ENCODE measurements around the gene PELI1.
"Not testable (repeated sequence)": the region's sequence is repeated elsewhere in the genome, so short reads cannot be mapped to it uniquely, and the experiment has no call there.

The PELI1 gene

DNA sequence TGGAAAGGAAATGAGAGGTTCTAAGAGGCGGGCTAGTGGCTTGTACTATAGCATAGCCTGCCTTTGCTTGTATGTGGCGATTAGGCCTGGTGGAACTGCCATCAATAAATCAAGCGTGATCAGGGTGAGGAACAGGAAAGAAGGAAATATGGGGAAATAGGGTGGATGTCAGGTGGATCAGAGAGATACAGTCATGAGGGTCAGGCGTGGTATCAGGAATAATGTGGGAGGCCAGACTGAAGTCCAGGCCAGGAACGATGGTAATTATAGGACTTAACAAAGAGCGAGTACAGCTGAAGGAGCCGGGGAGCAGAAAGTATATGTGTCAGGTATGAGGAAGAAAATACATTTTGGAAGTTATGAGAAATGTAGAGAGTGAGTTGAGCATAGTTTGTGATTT lies 67.4 kb downstream of the PELI1 start:
- H3K27me3 Mint-ChIP-seq (ENCODE audit: low read depth): peaks cover 15% of the 10 kb centered on the region
- not testable (repeated sequence) for H3K36me3 Mint-ChIP-seq (ENCODE audit: low read depth); H3K27ac Mint-ChIP-seq; H3K9me3 Mint-ChIP-seq; H3K4me1 Mint-ChIP-seq (ENCODE audit: low read depth); DNase-seq (ENCODE audit: low spot score); H3K4me3 Mint-ChIP-seq

DNA sequence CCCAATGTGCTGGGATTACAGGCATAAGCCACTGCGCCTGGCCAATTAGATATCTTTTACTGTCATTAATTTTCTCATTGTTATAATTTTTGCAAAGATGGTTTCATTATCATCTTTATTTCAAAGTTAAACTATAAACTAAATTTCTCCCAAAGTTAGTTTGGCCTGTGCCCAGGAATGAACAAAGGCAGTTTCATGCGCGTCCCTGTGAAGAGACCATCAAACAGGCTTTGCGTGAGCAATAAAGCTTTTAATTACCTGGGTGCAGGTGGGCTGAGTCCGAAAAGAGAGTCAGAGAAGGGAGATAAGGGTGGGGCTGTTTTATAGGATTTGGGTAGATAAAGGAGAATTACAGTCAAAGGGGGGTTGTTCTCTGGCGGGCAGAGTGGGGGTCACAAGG lies 69.6 kb downstream of the PELI1 start:
- not testable (repeated sequence) for H3K36me3 Mint-ChIP-seq (ENCODE audit: low read depth); H3K9me3 Mint-ChIP-seq; H3K27me3 Mint-ChIP-seq (ENCODE audit: low read depth); H3K4me3 Mint-ChIP-seq; H3K27ac Mint-ChIP-seq; H3K4me1 Mint-ChIP-seq (ENCODE audit: low read depth); DNase-seq (ENCODE audit: low spot score)

DNA sequence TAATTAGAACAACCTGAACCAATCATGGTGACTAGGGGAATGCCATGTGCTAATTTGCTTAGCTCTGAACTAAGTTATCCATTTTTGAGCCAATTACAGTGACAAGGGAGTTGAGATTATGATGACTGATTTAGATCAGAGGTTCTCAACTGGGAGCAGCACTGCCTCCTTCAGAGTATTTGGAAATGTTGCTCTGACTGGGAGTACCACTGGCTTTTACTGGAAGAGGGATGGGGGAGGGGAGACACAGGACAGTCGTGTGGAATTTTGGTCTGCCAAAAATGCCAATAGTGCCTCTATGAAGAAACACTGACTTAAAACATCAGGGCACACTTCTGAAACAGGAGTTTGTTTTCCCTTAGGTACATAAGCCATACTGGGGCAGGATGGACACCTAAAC lies 76.9 kb downstream of the PELI1 start:
- peaks cover 18% of the 10 kb centered on the region for H3K4me1 Mint-ChIP-seq (ENCODE audit: low read depth)
- H3K4me3 Mint-ChIP-seq: no peak overlapping the region
- no peak for DNase-seq (ENCODE audit: low spot score)
- no peaks in the 10 kb centered on the region for H3K36me3 Mint-ChIP-seq (ENCODE audit: low read depth)
- no peaks in the 10 kb centered on the region for H3K27me3 Mint-ChIP-seq (ENCODE audit: low read depth)
- no peak overlapping the region for H3K27ac Mint-ChIP-seq
- H3K9me3 Mint-ChIP-seq: no peaks in the 10 kb centered on the region

GRCh38 chr2:64065516-64065915 lies 78.7 kb downstream of the PELI1 start:
- Mint-ChIP-seq H3K27ac (no peak overlapping the region), H3K36me3 (ENCODE audit: low read depth) (no peaks in the 10 kb centered on the region), H3K4me3 (no peak overlapping the region), H3K4me1 (ENCODE audit: low read depth) (peaks cover 21% of the 10 kb centered on the region), H3K27me3 (ENCODE audit: low read depth) (no peaks in the 10 kb centered on the region), H3K9me3 (no peaks in the 10 kb centered on the region)
- no peak for DNase-seq (ENCODE audit: low spot score)

DNA sequence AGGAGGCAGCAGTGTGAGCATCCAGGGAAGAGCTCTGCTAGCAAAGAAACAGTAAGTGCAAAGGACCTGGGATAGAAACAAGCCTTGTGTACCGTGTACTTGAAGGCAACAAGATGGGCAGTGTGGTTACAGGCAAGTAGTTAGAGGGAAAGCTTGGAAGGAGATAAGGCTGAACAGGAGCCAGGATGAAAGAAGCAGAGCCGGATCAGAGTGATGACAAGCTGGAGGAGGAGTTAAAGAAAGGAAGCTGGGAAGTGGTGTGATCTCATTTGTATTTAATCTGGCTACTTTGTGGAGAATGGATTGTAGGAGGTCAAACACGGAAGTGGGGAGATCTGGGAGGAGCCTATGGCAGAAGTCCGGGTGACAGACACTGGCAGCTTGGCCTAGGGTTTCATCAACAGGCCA lies 80.3 kb downstream of the PELI1 start:
- DNase-seq (ENCODE audit: low spot score): no peak
- no peaks in the 10 kb centered on the region for H3K36me3 Mint-ChIP-seq (ENCODE audit: low read depth)
- peak overlapping the region; percentile 1 for H3K4me3 Mint-ChIP-seq
- no peaks in the 10 kb centered on the region for H3K9me3 Mint-ChIP-seq
- no peak overlapping the region for H3K27ac Mint-ChIP-seq
- H3K4me1 Mint-ChIP-seq (ENCODE audit: low read depth): peaks cover 21% of the 10 kb centered on the region
- no peaks in the 10 kb centered on the region for H3K27me3 Mint-ChIP-seq (ENCODE audit: low read depth)

GRCh38 chr2:64063454-64063853 lies 80.8 kb downstream of the PELI1 start:
- H3K27me3 Mint-ChIP-seq (ENCODE audit: low read depth): no peaks in the 10 kb centered on the region
- H3K27ac Mint-ChIP-seq: no peak overlapping the region
- no peaks in the 10 kb centered on the region for H3K9me3 Mint-ChIP-seq
- H3K4me3 Mint-ChIP-seq: no peak overlapping the region
- DNase-seq (ENCODE audit: low spot score): no peak
- no peaks in the 10 kb centered on the region for H3K36me3 Mint-ChIP-seq (ENCODE audit: low read depth)
- H3K4me1 Mint-ChIP-seq (ENCODE audit: low read depth): peaks cover 21% of the 10 kb centered on the region

GRCh38 chr2:64062840-64063239 lies 81.4 kb downstream of the PELI1 start:
- DNase-seq (ENCODE audit: low spot score): no peak
- Mint-ChIP-seq H3K36me3 (ENCODE audit: low read depth) (no peaks in the 10 kb centered on the region), H3K9me3 (no peaks in the 10 kb centered on the region), H3K27me3 (ENCODE audit: low read depth) (no peaks in the 10 kb centered on the region), H3K4me1 (ENCODE audit: low read depth) (peaks cover 21% of the 10 kb centered on the region), H3K4me3 (no peak overlapping the region), H3K27ac (no peak overlapping the region)

DNA sequence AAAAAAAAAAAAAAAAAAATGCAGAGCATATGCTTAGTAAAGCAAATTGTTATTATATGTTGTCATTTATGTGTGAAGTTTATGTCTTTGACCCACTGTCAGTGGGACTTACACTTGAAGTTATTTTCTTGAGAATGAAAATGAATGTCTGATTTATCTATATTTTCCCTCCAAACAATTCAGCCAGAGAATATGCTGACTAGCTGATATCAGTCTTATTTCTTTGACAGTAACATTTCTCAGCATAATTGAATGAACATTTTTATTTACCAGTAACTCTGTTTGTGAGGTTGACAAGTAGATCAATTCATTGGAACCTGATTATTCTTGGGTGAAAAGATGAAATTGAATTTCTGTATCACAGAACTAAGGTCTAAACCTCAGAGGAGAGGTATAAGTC lies 85.0 kb downstream of the PELI1 start:
- Mint-ChIP-seq H3K4me3 (no peak overlapping the region), H3K27me3 (ENCODE audit: low read depth) (no peaks in the 10 kb centered on the region), H3K36me3 (ENCODE audit: low read depth) (no peaks in the 10 kb centered on the region), H3K27ac (no peak overlapping the region), H3K4me1 (ENCODE audit: low read depth) (peaks cover 13% of the 10 kb centered on the region), H3K9me3 (no peaks in the 10 kb centered on the region)
- no peak for DNase-seq (ENCODE audit: low spot score)

DNA sequence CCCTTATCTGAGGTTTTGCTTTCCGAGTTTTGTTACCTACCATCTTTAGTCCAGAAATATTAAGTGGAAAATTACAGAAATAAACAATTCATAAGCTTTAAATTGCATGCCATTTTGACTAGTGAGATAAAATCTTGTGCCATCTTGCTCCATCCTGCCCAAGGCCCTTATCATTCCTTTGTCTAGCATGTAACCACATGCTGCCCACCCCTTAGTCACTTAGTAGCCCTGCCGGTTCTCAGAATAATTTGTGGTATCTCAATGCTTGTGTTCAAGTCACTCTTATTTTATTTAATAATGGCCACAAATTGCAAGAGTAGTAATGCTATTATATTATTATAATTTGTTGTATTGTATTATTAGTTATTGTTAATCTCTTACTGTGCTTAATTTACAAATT lies 88.2 kb downstream of the PELI1 start:
- DNase-seq (ENCODE audit: low spot score): no peak
- no peak overlapping the region for H3K4me3 Mint-ChIP-seq
- H3K27ac Mint-ChIP-seq: no peak overlapping the region
- no peaks in the 10 kb centered on the region for H3K36me3 Mint-ChIP-seq (ENCODE audit: low read depth)
- H3K9me3 Mint-ChIP-seq: no peaks in the 10 kb centered on the region
- peaks cover 3% of the 10 kb centered on the region for H3K27me3 Mint-ChIP-seq (ENCODE audit: low read depth)
- peaks cover 17% of the 10 kb centered on the region for H3K4me1 Mint-ChIP-seq (ENCODE audit: low read depth)

DNA sequence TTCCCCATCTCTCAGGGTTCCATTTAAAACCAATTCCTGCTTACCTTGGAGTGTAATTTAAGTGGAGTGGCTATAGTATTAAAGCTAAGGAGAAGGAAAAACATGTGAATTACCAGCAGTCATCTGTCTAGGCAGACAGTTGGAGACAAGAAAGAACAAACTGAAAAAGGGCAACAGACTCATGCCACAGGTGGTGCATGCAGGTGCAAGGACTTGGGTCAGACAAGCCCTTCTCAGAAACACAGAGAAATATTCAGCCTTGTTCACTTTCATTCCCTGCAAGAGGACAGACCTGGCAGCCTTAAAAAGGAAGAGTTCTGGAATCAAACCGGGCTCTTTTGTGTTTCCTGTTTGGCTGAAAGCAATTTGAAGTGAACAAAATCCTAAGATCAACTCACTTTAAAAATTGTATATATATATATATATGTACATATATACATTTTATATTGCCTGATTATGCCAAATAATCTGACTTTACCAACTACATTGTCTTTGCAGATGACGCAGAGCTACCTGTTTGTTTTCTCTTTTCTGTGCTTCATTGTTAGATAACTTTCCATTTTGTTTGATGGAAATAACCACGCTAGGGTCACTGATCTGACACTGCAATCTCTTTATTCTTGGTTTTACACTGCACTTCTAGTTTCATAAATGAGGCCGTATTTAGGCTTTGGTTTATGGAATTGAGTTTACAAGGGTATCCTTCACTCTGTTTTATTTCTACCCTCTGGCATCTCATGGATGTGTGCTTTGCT lies 89.9 kb downstream of the PELI1 start:
- no peak for DNase-seq (ENCODE audit: low spot score)
- H3K27me3 Mint-ChIP-seq (ENCODE audit: low read depth): peaks cover 3% of the 10 kb centered on the region
- H3K4me1 Mint-ChIP-seq (ENCODE audit: low read depth): peaks cover 22% of the 10 kb centered on the region
- no peak overlapping the region for H3K27ac Mint-ChIP-seq
- no peak overlapping the region for H3K4me3 Mint-ChIP-seq
- no peaks in the 10 kb centered on the region for H3K9me3 Mint-ChIP-seq
- no peaks in the 10 kb centered on the region for H3K36me3 Mint-ChIP-seq (ENCODE audit: low read depth)

DNA sequence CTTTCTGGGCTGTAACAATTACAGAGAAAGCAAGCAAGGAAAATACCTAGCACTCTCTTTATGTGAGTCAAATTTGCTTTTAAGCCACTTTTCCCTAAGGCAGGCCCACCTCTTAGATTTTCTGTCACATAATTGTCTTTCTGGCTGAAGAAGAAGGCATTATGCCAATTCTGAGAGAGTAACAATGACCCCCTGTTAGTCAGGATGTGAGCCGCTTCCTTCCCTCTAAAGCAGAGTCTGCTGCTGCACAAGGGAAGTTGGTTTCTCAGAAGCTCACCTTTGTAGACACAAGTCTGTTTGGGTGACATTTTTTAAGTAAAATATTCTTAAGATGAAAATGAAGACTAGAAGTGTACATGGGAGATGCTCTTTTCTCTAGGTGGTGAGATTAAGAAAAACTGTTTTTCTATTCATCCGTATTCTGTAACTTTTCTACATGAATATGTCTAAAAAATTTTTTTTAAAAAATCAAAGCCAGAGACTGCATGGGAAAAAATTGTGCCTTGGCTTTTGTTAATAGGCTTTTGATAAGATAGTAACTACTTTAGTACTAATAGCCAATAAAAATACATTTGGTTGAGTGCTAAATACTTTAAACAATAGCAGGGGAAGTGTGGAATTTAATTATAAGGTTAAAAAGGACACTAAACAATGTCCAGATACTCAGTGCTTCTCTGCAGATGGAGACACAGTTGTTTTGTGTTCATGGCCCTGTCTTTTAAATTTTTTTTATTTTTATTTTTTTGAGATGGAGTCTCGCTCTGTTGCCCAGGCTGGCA lies 91.6 kb downstream of the PELI1 start:
- H3K4me3 Mint-ChIP-seq: no peak overlapping the region

DNA sequence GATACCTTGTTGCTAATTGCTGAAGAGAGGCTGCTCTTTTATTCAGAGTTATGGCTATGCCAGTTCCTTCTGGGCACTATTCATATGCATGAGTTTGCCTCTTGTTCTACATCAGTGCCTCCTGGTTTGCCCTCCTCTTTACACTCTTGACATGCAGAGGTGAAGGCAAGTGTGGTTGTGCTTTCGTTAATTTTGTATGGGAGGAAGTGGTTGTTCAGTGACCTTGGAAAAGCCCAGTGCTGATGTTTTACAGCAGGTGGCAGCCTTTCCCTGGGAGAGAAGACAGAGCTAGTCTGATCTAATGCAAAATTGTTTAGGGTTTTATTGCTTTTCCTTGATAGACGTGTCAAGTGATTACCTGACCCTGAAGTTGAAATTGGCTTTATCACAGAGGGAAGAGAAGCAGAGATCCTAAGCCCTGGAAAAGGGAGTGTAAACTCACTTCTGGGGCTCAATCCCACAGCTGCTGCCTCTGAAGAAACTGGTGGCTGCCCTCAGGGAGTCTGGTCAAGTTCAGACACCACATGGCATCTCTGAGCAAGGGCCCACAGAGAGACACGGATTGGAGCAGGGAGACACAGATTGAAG lies 94.5 kb downstream of the PELI1 start:
- Mint-ChIP-seq H3K36me3 (ENCODE audit: low read depth) (no peaks in the 10 kb centered on the region), H3K27me3 (ENCODE audit: low read depth) (peaks cover 3% of the 10 kb centered on the region), H3K4me1 (ENCODE audit: low read depth) (peaks cover 25% of the 10 kb centered on the region), H3K4me3 (no peak overlapping the region), H3K9me3 (no peaks in the 10 kb centered on the region), H3K27ac (peak overlapping the region; percentile 9)
- peak; percentile 66 for DNase-seq (ENCODE audit: low spot score)

More for the DNA sequence above, 91.6 kb downstream of the PELI1 start:
- Mint-ChIP-seq H3K36me3 (ENCODE audit: low read depth) (no peaks in the 10 kb centered on the region), H3K27me3 (ENCODE audit: low read depth) (peaks cover 3% of the 10 kb centered on the region), H3K27ac (no peak overlapping the region), H3K4me1 (ENCODE audit: low read depth) (peaks cover 24% of the 10 kb centered on the region), H3K9me3 (no peaks in the 10 kb centered on the region)
- DNase-seq (ENCODE audit: low spot score): no peak

- Mint-ChIP-seq H3K9me3 (no peaks in the 10 kb centered on the region), H3K4me3 (no peak overlapping the region)
- DNase-seq (ENCODE audit: low spot score): no peak
Measured at GRCh38 chr2:64045938-64046337, 98.3 kb downstream of the PELI1 start.

More at GRCh38 chr2:64045938-64046337, 98.3 kb downstream of the PELI1 start:
- no peak overlapping the region for H3K27ac Mint-ChIP-seq
- H3K36me3 Mint-ChIP-seq (ENCODE audit: low read depth): no peaks in the 10 kb centered on the region
- peaks cover 2% of the 10 kb centered on the region for H3K27me3 Mint-ChIP-seq (ENCODE audit: low read depth)
- peaks cover 10% of the 10 kb centered on the region for H3K4me1 Mint-ChIP-seq (ENCODE audit: low read depth)

Data from T-helper 2 cell treated with Interferon-gamma antibody and Interleukin-4, amounts not matched to agents 5 μg/mL and 100 μg/mL, for 36 hours (primary cell).